ENCODE data around the gene JAG1. TPM values are rescaled to one million over a fixed set of nuclear protein-coding genes. Genes with fewer than 3 reads are reported as not detected.
A peak's percentile ranks its signal among the peaks of the same experiment; 100 is the strongest.

Gene JAG1
- total RNA-seq, 2 donors from 2014 or later = 46.5 to 72.3 TPM

GRCh38 chr20:10603971-10604864 is 69.6 kb downstream of the JAG1 start:
- TF ChIP-seq POLR2AphosphoS5 (IDR thresholded peaks at IDR 0.05) (peak; percentile 76), POLR2A (IDR thresholded peaks at IDR 0.05) (no peak)
- Histone ChIP-seq H3K4me3 (no peak overlapping the region), H3K27me3 (replicated peaks; ENCODE audit: insufficient read depth) (no peaks in the 10 kb centered on the region), H3K27ac (peak overlapping the region; percentile 42 to 58), H3K4me1 (replicated peaks) (no peaks in the 10 kb centered on the region), H3K36me3 (no peaks in the 10 kb centered on the region), H3K9me3 (no peaks in the 10 kb centered on the region)
- WGBS = 63% methylated on average over 8 of the region's 8 CpGs
- intact Hi-C loops (cut with DNase I) = no loop called here
- peak; percentile 40 for DNase-seq (ENCODE audit: low spot score)

- Histone ChIP-seq H3K27me3 (replicated peaks; ENCODE audit: insufficient read depth) (no peaks in the 10 kb centered on the region), H3K9me3 (no peaks in the 10 kb centered on the region), H3K4me1 (replicated peaks) (no peaks in the 10 kb centered on the region), H3K27ac (peak overlapping the region; percentile 42 to 58), H3K36me3 (no peaks in the 10 kb centered on the region), H3K4me3 (no peak overlapping the region)
- DNase-seq (ENCODE audit: low spot score) = no peak
- TF ChIP-seq CTCF (IDR thresholded peaks at IDR 0.05) (no peak), POLR2AphosphoS5 (IDR thresholded peaks at IDR 0.05) (no peak), POLR2A (IDR thresholded peaks at IDR 0.05) (no peak)
- intact Hi-C loops (cut with DNase I) = no loop called here
- 84% methylated on average over 4 of the region's 4 CpGs for WGBS
Observed at GRCh38 chr20:10603378-10603777, 70.4 kb downstream of the JAG1 start.

GRCh38 chr20:10602221-10602871 is 71.5 kb downstream of the JAG1 start:
- H3K36me3 ChIP-seq = no peaks in the 10 kb centered on the region
- intact Hi-C loops (cut with DNase I) = no loop called here
- H3K27ac ChIP-seq = no peak overlapping the region

GRCh38 chr20:10597637-10598036 is 76.2 kb downstream of the JAG1 start:
- Histone ChIP-seq H3K4me3 (no peak overlapping the region), H3K27ac (no peak overlapping the region), H3K9me3 (no peaks in the 10 kb centered on the region), H3K4me1 (replicated peaks) (no peaks in the 10 kb centered on the region), H3K36me3 (no peaks in the 10 kb centered on the region), H3K27me3 (replicated peaks; ENCODE audit: insufficient read depth) (no peaks in the 10 kb centered on the region)
- intact Hi-C loops (cut with DNase I) = loop anchor here (5.0 kb wide), 4 partner anchors 40 to 90 kb away; no protein-coding TSS in a partner anchor
- TF ChIP-seq POLR2AphosphoS5 (IDR thresholded peaks at IDR 0.05) (no peak), POLR2A (IDR thresholded peaks at IDR 0.05) (no peak), CTCF (IDR thresholded peaks at IDR 0.05) (no peak)
- DNase-seq (ENCODE audit: low spot score) = no peak
- WGBS = 91% methylated on average over 1 of the region's 1 CpG

More at GRCh38 chr20:10602221-10602871, 71.5 kb downstream of the JAG1 start:
- Histone ChIP-seq H3K4me1 (replicated peaks) (no peaks in the 10 kb centered on the region), H3K4me3 (no peak overlapping the region), H3K27me3 (replicated peaks; ENCODE audit: insufficient read depth) (no peaks in the 10 kb centered on the region), H3K9me3 (no peaks in the 10 kb centered on the region)
- TF ChIP-seq CTCF (IDR thresholded peaks at IDR 0.05) (no peak), POLR2AphosphoS5 (IDR thresholded peaks at IDR 0.05) (no peak), POLR2A (IDR thresholded peaks at IDR 0.05) (no peak)
- 31% methylated on average over 4 of the region's 4 CpGs for WGBS
- no peak for DNase-seq (ENCODE audit: low spot score)

GRCh38 chr20:10596710-10597121 is 77.1 kb downstream of the JAG1 start:
- no peak for TF ChIP-seq CTCF (IDR thresholded peaks at IDR 0.05)
- TF ChIP-seq POLR2A (IDR thresholded peaks at IDR 0.05) = no peak
- TF ChIP-seq POLR2AphosphoS5 (IDR thresholded peaks at IDR 0.05) = no peak

More at GRCh38 chr20:10596710-10597121, 77.1 kb downstream of the JAG1 start:
- Histone ChIP-seq H3K4me3 (no peak overlapping the region), H3K27ac (no peak overlapping the region), H3K27me3 (replicated peaks; ENCODE audit: insufficient read depth) (no peaks in the 10 kb centered on the region), H3K36me3 (no peaks in the 10 kb centered on the region), H3K4me1 (replicated peaks) (peaks cover 3% of the 10 kb centered on the region), H3K9me3 (no peaks in the 10 kb centered on the region)
- WGBS = 70% methylated on average over 4 of the region's 4 CpGs
- DNase-seq (ENCODE audit: low spot score) = no peak
- intact Hi-C loops (cut with DNase I) = loop anchor here (5.0 kb wide), 4 partner anchors 41 to 89 kb away; no protein-coding TSS in a partner anchor

Measured in prostate gland (tissue), 2 donors.